C4-2B (cell line): ENCODE data around the gene BMERB1.

Source experiments
- CTCF ChIP-seq: fragments of 450-650 bp; conservative IDR thresholded peaks from 2 replicates; pipeline ENCODE4 v1.5.1; 2017; ENCODE audit warnings: mild to moderate bottlenecking
- ZFX ChIP-seq: fragments of 450-650 bp; IDR thresholded peaks from 2 replicates; pipeline ENCODE4 v1.6.1; 2017

- no peak for TF ChIP-seq CTCF
- TF ChIP-seq ZFX, result no peak
These were observed 27.0 kb downstream of the BMERB1 start for GRCh38 chr16:15461376-15461775.
